Hematopoietic multipotent progenitor cell treated with erythropoietin and hydrocortisone succinate and interleukin-3 and kit ligand, for 6 days (in vitro differentiated cells): ENCODE measurements around the gene TRIM47.
"Not testable (repeated sequence)": the region's sequence is repeated elsewhere in the genome, so short reads cannot be mapped to it uniquely, and the experiment has no call there.

Experiments used
- DNase-seq: peaks from one replicate; pipeline ENCODE4 v3.0.0-alpha.2; 2015

The TRIM47 gene

DNA sequence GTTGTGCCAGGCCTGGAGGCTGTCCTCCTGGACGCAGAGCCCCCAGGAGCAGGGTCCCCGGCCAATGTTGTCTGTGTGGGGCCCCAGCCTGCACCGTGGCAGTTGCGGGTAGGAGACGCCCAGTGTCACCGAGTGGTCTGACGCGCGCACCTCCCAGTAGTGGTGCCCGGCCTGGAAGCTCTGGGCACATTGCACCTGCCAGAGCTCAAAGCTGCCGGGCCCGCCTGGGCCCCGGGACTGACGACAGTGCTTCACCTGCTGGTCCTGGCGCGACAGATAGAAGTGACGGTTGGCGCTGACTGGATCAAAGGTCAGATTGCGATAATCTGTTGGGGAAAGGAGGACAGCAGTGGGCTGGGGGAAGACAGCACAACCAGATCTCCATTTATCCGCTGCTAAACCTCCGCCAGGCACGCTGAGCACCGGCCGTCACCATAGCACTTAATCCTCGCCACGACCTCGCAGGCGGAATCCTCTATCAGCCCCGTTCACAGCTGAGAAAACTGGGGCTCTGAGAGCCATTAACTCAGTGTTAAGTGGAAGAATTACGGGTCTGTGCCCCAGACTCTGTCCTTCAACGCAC lies 12.7 kb upstream of the TRIM47 start:
- no peak for DNase-seq

- DNase-seq: no peak
Measured at GRCh38 chr17:75889454-75889853, 11.1 kb upstream of the TRIM47 start.

GRCh38 chr17:75888484-75888883 lies 10.1 kb upstream of the TRIM47 start:
- no peak for DNase-seq

GRCh38 chr17:75885860-75886259 lies 7.5 kb upstream of the TRIM47 start:
- DNase-seq: peak; percentile 61

DNA sequence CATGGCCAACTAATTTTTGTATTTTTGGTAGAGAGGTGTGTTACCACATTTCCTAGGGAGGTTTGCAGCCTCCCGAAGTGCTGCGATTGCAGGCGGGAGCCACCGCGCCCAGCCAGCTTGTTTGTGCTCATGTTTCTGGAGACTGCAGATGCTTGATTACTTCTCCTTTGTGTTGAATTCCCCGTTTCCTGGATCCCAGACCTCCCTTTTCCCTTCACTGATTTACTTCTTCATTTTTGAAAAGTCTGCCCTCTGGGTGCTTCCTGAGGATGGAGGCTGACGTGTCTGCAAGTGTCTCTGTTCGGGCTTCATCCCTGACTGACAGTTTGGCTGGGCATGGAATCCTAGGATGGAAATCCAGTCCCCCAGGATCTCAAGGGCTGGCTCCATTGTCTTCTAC lies 7.0 kb upstream of the TRIM47 start:
- DNase-seq: no peak

DNA sequence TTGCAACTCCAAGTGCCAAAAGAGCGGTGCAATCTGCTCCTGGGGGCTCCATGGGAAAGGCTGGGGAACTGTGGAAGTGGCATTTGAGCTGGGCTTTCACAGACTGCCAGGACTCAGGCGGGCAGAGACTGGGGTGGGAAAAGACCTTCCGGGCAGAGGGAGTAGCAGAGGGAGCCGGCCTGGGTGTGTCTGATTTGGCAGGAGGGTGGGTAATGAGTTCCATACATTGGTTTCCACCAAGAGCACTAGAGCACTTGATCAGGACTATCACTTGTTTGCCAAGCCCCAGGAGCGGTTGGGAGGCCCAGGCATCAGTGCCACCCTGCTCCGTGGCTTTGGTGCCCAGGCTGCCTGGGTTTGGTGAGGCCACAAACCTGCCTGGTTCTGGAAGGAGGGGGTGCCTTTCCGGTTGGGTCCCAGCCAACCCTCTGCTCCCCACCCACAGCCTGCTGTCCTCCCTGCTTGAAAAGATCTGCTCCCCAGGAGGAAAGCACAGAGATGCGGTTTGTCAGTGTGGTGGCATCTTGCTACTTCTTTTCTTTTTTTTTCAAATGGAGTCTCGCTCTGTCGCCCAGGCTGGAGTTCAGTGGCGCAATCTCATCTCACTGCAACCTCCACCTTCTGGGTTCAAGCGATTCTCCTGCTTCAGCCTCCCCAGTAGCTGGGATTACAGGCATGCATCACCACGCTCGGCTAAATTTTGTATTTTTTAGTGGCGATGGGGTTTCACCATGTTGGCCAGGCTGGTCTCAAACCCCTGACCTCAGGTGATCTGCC lies 3.5 kb upstream of the TRIM47 start:
- DNase-seq: no peak

DNA sequence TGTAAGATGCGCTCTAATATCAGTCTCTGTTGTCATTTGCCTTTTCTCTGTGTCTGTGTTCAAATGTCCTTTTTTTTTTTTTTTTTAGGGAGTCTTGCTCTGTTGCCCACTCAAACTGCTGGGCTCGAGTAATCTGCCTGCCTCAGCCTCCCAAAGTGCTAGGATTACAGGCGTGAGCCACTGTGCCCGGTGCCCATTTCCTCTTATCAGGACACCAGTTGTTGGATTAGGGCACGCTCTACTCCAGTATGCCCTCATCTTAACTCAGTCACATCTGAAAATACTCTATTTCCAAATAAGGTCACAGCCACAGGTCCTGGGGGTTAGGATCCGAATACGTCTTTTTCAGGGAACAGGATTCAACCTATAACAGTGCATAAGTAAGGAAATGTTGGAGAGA lies 1.9 kb upstream of the TRIM47 start:
- DNase-seq: peak; percentile 72

- DNase-seq: peak; percentile 82
Measured at GRCh38 chr17:75877752-75878173, 618 bp downstream of the TRIM47 start.

DNA sequence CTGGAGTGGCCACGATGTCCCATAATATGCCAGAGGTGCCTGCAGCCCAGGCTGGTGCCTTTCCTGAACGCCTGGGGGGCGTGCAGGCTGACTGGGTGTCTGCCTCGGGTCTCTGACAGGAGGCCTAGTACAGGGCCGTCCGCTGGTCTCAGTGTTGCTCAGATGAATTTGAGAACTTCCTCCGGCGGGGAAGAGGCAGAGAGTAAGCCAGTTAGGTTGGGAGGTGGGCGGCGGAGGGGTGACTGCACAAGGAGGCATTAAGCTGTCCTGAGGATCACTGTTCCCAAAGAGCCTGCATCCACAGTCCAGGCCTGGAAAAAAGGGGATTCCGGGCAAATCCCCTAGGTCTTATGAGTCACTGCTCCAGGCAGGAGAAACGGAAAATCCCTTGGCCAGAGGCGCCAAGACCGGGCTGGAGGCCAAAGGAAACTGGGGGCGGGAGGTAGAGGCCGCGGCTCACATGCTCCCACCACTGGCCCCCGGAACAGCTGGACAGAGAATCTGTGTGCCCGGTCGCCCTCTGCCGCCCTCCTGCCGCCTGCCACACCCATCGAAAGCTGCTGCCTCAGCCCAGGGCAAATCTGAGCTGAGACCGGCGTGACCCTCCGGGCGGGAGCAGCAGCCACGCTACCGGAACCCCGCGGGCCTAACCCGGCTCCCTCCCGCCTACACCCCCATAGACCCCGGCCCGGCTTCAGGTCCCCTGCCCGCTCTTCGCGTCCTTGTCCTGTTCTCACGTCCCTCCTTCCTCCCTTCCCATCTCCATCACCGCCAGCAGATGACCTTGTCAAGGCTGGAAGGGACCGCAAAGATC lies 1.2 kb downstream of the TRIM47 start:
- no peak for DNase-seq

DNA sequence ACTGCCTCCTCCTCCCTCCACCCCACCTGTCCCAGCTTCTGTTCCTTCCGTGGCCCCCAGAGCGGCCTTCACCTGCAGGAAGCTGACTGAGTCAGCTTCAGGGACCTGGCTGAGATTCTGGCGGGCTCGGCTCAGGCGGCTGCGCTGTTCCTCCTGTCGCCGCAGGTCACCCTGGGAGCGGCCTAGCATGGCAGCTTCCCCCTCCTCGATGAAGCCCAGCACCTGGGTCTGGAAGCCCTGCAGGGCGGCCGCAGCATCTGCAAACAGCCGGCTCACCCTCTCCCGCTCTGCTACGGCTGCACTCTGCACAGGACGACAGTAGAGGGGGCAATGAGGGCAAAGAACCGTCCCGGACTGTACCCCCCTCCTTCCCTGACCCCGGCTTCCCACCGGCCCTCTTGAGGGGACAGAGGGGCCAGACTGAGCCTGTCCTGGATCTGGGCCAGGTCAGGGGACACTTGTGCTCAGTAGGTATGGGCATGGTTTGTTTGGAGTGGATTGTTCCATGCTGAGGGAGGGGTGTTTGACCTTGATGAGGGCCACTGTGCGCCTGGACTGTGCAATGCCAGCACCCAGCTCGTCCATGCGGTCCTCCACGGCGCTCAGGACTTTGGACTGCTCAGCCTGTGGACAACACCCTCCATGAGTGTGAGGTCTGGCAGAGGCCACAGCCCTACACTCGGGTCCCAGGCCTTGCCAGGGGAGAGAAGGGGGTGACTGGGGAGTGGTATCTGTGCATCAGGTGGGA lies 2.0 kb downstream of the TRIM47 start:
- peak; percentile 49 for DNase-seq

- no peak for DNase-seq
Measured at GRCh38 chr17:75875940-75876189, 2.5 kb downstream of the TRIM47 start.

DNA sequence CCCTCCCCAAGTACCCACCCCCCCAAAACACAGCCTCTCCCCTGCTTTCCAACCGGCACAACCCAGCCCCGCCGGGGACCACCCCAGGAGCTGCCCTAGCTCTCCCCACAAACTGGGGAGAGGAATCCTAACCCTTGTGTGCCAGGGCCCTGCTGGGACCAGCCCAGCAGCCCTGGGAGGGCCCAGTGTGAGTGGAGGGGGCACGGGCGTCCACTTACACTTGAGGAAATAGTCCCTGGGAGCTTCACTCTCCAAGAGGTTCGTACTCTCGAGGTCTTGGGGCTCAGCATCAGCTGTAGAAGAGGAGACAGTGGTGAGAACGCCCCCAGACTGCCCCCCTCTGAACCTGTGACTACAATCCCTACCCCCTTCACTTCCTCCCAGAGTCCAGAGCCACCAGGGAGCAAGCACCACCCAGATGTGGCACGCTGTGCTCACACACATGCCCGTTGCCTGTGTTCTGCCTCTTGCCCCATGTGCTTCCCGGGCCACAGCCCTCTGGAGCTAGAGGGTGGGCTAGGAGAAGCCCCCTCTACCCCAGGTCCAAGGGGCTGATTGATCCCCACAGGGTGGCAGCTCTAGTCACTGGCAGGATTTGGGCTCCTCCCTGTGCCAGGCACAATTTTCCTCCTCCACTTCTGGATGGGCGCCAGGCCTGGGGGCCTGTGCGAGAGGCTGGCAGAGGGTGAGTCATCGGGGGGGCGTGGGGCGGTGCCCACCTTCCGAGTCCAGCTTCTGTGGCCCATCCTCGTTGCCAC lies 3.0 kb downstream of the TRIM47 start:
- no peak for DNase-seq

DNA sequence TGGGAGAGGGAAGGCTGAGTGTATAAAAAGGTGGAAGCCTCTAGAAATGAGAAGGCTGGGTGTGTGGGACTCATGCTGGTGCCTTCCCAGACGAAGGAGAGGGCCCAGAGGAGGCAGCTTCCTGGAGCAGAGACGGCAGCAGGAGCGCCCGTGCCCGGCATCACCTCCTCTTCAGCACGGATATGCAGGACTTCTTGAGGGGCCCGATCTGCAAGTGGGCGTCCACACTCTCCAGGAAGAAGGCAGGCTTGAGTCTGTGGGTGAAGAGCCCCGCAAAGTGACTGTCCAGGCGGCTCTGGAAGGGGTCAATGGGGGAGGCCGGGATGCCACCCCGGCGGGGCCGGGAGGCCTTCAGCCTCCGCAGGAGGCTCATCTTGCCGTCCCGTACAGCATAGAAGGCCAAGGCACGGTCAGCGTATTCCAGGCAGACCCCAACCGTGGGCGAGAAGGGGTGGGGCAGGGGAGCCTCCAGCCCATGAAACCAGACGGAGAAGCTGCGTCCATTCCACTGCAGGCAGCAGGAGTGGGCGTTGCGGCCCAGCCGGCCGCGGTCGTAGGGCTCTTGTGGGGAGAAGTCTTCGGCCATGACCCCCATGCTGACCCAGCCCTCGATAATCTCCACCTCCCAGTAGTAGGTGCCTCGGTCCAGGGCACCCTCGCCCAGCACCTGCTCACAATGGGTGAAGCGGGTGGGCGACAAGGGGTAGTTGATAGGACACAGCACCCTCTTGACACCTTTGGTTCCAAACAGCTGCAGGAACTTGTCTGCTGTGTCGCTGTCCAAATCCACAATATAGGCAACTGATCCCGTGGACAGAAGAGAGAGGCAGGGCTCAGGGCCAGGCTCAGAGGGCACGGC lies 3.8 kb downstream of the TRIM47 start:
- DNase-seq: no peak

DNA sequence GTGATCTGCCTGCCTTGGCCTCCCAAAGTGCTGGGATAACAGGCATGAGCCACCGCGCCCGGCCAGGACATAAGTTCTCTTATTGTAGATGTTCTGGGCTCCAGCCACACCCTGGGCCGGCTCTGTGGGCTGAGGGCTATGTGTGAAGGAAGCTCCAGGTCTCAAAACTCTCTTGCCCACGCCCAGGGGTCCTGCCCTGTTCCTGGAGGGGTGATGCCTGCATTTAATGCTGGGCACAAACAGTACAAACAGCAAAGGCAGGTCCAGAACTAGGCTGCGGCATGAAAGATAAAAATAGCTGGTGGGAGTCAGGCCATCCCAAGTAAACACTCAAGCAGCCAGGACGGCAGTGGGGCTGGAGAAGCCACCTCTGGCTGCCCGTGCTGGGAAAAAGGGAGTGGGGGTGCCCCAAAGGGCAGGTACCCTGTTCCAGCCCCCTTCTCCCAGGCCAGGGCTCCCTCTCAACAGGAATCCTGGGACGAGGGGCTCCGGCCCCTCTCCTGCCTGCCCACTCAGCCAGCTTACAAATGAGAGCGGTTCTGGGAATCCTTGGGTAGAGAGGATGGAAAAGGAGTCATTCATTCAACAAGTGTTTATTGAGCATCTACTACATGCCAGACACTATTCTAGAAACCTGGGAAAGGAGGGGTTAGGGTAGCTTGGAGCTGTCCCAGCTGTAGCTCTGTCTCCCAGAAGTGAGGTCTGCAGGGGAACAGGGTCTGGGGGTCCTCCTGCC lies 4.6 kb downstream of the TRIM47 start:
- no peak for DNase-seq

GRCh38 chr17:75872434-75873351 lies 5.7 kb downstream of the TRIM47 start:
- DNase-seq: peak; percentile 72

GRCh38 chr17:75870228-75870627 lies 8.2 kb downstream of the TRIM47 start:
- not testable (repeated sequence) for DNase-seq

- no peak for DNase-seq
Measured at GRCh38 chr17:75869282-75870141, 8.9 kb downstream of the TRIM47 start.

- not testable (repeated sequence) for DNase-seq
Measured at GRCh38 chr17:75868730-75869281, 9.6 kb downstream of the TRIM47 start.
